GM13977 (cell line): ENCODE measurements around the gene FBXO30.

Experiments used
- DNase-seq: peaks from one replicate; pipeline ENCODE4 v3.0.0; 2012; ENCODE audit warnings: low spot score
- in situ Hi-C: fragments of 300-500 bp; cut with MboI; formaldehyde crosslinking; loops from one replicate; pipeline ENCODE4 v1.12.0; 2022; ENCODE audit warnings: low sequenced_read_pairs, low pct_unique_long_range_greater_than_20kb, mixed read lengths, inconsistent platforms; ENCODE audit not compliant: unreplicated experiment
- TF ChIP-seq, protein P1 (sequence below): IDR thresholded peaks from 2 replicates; pipeline ENCODE4 v1.5.1; 2012; ENCODE audit warnings: mild to moderate bottlenecking, control low read depth; ENCODE audit not compliant: insufficient read depth; ENCODE audit errors: extremely low read depth, missing control alignments

Gene FBXO30

DNA sequence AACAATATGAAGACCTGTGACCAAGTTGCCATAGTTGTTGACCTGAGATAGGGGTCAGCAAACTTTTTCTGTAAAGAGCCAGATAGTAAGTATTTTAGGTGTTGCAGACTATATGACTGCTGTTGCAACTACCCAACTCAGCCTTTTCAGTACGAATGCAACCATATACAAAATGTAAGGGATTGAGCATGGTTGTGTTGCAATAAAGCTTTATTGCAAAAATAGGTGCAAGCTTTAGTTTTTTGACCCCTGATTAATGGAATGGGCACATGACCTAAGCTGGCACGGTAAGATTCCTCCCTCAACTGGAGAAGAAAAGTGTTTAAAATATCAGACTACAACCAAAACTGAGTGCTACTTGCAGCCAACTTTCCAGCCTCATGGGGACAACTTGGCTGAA is 62.0 kb downstream of the FBXO30 start:
- TF ChIP-seq, protein P1, sequence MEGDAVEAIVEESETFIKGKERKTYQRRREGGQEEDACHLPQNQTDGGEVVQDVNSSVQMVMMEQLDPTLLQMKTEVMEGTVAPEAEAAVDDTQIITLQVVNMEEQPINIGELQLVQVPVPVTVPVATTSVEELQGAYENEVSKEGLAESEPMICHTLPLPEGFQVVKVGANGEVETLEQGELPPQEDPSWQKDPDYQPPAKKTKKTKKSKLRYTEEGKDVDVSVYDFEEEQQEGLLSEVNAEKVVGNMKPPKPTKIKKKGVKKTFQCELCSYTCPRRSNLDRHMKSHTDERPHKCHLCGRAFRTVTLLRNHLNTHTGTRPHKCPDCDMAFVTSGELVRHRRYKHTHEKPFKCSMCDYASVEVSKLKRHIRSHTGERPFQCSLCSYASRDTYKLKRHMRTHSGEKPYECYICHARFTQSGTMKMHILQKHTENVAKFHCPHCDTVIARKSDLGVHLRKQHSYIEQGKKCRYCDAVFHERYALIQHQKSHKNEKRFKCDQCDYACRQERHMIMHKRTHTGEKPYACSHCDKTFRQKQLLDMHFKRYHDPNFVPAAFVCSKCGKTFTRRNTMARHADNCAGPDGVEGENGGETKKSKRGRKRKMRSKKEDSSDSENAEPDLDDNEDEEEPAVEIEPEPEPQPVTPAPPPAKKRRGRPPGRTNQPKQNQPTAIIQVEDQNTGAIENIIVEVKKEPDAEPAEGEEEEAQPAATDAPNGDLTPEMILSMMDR = no peak
- DNase-seq = no peak
- in situ Hi-C loops = no loop called here

GRCh38 chr6:145749632-145750031 is 65.0 kb downstream of the FBXO30 start:
- peak; percentile 23 for DNase-seq
- TF ChIP-seq, protein P1 = no peak
- in situ Hi-C loops = no loop called here

DNA sequence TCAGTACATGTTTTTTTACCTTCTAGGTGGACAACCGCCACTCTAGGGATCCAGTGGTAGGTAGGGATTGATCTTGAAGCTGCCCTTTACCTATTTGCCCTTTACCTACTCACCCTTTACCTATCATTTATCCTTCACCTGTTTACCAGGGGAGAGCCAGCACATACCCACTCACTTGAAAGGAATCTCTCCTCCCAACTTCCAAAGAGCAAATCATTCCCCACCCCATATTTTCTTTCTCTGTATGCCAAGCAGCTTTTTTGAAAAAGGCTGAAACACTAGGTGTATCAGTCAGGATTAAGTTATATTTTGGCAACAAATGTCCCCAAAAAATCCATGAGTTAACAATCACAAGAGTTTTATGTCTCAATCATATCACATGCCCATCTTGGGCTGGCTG is 68.7 kb downstream of the FBXO30 start:
- no peak for DNase-seq
- in situ Hi-C loops = no loop called here
- TF ChIP-seq, protein P1 = no peak

- no peak for DNase-seq
- in situ Hi-C loops = no loop called here
- TF ChIP-seq, protein P1 = no peak
Measured at GRCh38 chr6:145744619-145745018, 70.0 kb downstream of the FBXO30 start.
